Endodermal cell (in vitro differentiated cells): ENCODE data around the gene C14orf180. TPM values are rescaled to one million over a fixed set of nuclear protein-coding genes. Genes with fewer than 3 reads are reported as not detected.

Experiments used
- DNase-seq: peaks from one replicate; pipeline ENCODE4 v3.0.0-alpha.2; 2017
- H3K27ac ChIP-seq: 2 replicates; pipeline ENCODE4 v1.5.1; 2013; ENCODE audit warnings: mild to moderate bottlenecking, low read depth, low read length, moderate library complexity
- H3K27me3 ChIP-seq: 2 replicates; pipeline ENCODE4 v1.6.1; 2013; ENCODE audit warnings: mild to moderate bottlenecking, low read length, moderate library complexity; ENCODE audit not compliant: insufficient read depth, control insufficient read depth, poor library complexity, severe bottlenecking
- H3K36me3 ChIP-seq: 2 replicates; pipeline ENCODE4 v1.7.0; 2013; ENCODE audit warnings: mild to moderate bottlenecking, low read length, moderate library complexity; ENCODE audit not compliant: control insufficient read depth, insufficient read depth
- H3K4me1 ChIP-seq: one replicate; pipeline ENCODE4 v1.7.0; 2013; ENCODE audit warnings: low read length; ENCODE audit not compliant: control insufficient read depth, insufficient read depth
- H3K4me3 ChIP-seq: 2 replicates; pipeline ENCODE4 v1.5.1; 2013; ENCODE audit warnings: mild to moderate bottlenecking, low read length, moderate library complexity
- H3K9ac ChIP-seq: 2 replicates; pipeline ENCODE4 v1.6.1; 2013; ENCODE audit warnings: mild to moderate bottlenecking, low read length, moderate library complexity; ENCODE audit not compliant: poor library complexity, severe bottlenecking; ENCODE audit errors: extremely low read depth
- H3K9me3 ChIP-seq: 2 replicates; pipeline ENCODE4 v1.6.1; 2013; ENCODE audit warnings: mild to moderate bottlenecking, low read length, moderate library complexity; ENCODE audit not compliant: control insufficient read depth
- H3K27ac Mint-ChIP-seq: 2 replicates; pipeline ENCODE4 v1.8.0; 2020; ENCODE audit warnings: mixed read lengths
- H3K27me3 Mint-ChIP-seq: 2 replicates; pipeline ENCODE4 v1.8.0; 2021; ENCODE audit warnings: mild to moderate bottlenecking, mixed read lengths; ENCODE audit not compliant: insufficient read depth
- H3K36me3 Mint-ChIP-seq: 2 replicates; pipeline ENCODE4 v1.8.0; 2020; ENCODE audit warnings: low read depth, mixed read lengths
- H3K4me1 Mint-ChIP-seq: 2 replicates; pipeline ENCODE4 v1.8.0; 2020; ENCODE audit warnings: mixed read lengths
- H3K4me3 Mint-ChIP-seq: 2 replicates; pipeline ENCODE4 v1.8.0; 2020; ENCODE audit warnings: mild to moderate bottlenecking, moderate library complexity, mixed read lengths
- H3K9me3 Mint-ChIP-seq: 2 replicates; pipeline ENCODE4 v1.8.0; 2020; ENCODE audit warnings: mild to moderate bottlenecking, mixed read lengths
- WGBS, 2 experiments: methylation state at CpG; one replicate each; pipeline versions ENCODE4 v1.1.5 to v1.1.7; 2013; ENCODE audit warnings: missing lambda C conversion rate in 2 of 2, mixed read lengths in 1 of 2; ENCODE audit not compliant: insufficient coverage in 1 of 2, insufficient read length in 1 of 2; 5-methylcytosine and 5-hydroxymethylcytosine counted together
- total RNA-seq, 2 donors: library from RNA; stranded (reverse); fragmentation: NEBNext Ultra II Directional in 1 of 2; extraction: Animal tissue kit (Norgen Biotek cat#: 25700) in 1 of 2; gene quantifications; 2 replicates in 1 of 2; 3 replicates in 1 of 2; pipeline ENCODE4 v1.2.1, GENCODE V29; 2021
- TF ChIP-seq, protein P1 (sequence below): fragments of 200-600 bp; sonication (generic); conservative IDR thresholded peaks from 2 replicates; pipeline ENCODE4 v1.5.0; 2021; ENCODE audit warnings: antibody characterized with exemption, mild to moderate bottlenecking

C14orf180 gene
- total RNA-seq, 2 donors from 2014 or later = not detected

DNA sequence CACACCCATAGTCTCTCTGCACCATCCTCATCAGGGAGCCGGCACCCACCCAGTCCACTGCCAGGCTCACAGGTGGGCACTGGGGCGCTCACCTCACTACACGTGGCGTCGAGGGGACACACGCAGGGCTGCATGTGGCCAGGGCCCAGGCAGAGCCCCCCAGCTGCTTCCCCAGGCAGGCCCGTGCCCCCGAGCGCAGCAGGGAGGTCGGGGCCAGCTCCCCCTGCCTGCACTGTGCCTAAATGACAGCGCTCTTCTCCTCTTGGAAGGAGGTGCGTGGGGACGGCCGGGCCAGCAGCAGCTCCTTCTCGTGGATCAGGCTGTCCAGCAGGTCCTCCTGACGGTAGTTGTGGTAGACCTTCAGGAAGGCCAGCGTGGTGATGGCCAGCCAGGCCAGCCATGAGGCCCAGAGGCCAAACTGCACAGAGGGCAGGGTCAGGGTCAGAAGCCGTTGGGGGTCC, 13.7 kb downstream of the C14orf180 start:
- Histone ChIP-seq H3K4me3 (no peak overlapping the region), H3K27me3 (no peaks in the 10 kb centered on the region), H3K27ac (no peak overlapping the region), H3K36me3 (no peaks in the 10 kb centered on the region), H3K4me1 (no peaks in the 10 kb centered on the region), H3K9me3 (no peaks in the 10 kb centered on the region), H3K9ac (no peak overlapping the region)
- H3K36me3 Mint-ChIP-seq = no peaks in the 10 kb centered on the region
- DNase-seq = no peak
- TF ChIP-seq, protein P1, sequence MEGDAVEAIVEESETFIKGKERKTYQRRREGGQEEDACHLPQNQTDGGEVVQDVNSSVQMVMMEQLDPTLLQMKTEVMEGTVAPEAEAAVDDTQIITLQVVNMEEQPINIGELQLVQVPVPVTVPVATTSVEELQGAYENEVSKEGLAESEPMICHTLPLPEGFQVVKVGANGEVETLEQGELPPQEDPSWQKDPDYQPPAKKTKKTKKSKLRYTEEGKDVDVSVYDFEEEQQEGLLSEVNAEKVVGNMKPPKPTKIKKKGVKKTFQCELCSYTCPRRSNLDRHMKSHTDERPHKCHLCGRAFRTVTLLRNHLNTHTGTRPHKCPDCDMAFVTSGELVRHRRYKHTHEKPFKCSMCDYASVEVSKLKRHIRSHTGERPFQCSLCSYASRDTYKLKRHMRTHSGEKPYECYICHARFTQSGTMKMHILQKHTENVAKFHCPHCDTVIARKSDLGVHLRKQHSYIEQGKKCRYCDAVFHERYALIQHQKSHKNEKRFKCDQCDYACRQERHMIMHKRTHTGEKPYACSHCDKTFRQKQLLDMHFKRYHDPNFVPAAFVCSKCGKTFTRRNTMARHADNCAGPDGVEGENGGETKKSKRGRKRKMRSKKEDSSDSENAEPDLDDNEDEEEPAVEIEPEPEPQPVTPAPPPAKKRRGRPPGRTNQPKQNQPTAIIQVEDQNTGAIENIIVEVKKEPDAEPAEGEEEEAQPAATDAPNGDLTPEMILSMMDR = peak; percentile 53
- H3K4me1 Mint-ChIP-seq = no peaks in the 10 kb centered on the region
- H3K27me3 Mint-ChIP-seq = no peaks in the 10 kb centered on the region
- H3K4me3 Mint-ChIP-seq = no peak overlapping the region
- no peak overlapping the region for H3K27ac Mint-ChIP-seq
- 85 to 100% methylated on average over 2 to 18 of the region's 18 CpGs for WGBS, 2 experiments
- no peaks in the 10 kb centered on the region for H3K9me3 Mint-ChIP-seq

DNA sequence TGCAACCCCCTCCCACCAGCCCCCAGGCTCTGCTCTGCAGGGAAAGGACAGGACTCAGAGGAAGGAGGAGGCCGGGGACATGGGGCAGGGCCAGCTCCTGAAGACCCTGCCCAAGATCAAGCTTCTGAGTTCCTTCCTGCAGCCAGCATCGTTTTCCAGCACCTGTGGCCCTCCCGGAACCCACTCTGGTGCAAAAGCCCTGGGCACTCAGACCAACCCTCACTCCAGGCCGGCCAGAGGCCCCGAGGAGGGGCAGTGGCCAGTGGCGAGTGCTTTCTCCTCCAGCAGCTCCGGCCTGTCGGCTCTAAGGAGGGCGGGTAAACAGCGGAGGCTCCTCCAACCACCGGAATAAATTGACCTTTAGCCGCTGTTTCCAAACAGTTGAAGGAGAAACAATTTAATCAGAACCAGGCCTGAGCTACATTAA, 14.2 kb downstream of the C14orf180 start:
- Mint-ChIP-seq H3K27me3 (no peaks in the 10 kb centered on the region), H3K9me3 (no peaks in the 10 kb centered on the region), H3K27ac (no peak overlapping the region), H3K4me3 (no peak overlapping the region), H3K4me1 (no peaks in the 10 kb centered on the region), H3K36me3 (no peaks in the 10 kb centered on the region)
- no peak overlapping the region for H3K4me3 ChIP-seq
- H3K9ac ChIP-seq = no peak overlapping the region
- WGBS, 2 experiments = 88 to 94% methylated on average over 10 to 12 of the region's 12 CpGs
- H3K27ac ChIP-seq = no peak overlapping the region
- no peak for DNase-seq
- TF ChIP-seq, protein P1 = no peak
- no peaks in the 10 kb centered on the region for H3K4me1 ChIP-seq
- no peaks in the 10 kb centered on the region for H3K9me3 ChIP-seq
- H3K27me3 ChIP-seq = no peaks in the 10 kb centered on the region
- no peaks in the 10 kb centered on the region for H3K36me3 ChIP-seq

DNA sequence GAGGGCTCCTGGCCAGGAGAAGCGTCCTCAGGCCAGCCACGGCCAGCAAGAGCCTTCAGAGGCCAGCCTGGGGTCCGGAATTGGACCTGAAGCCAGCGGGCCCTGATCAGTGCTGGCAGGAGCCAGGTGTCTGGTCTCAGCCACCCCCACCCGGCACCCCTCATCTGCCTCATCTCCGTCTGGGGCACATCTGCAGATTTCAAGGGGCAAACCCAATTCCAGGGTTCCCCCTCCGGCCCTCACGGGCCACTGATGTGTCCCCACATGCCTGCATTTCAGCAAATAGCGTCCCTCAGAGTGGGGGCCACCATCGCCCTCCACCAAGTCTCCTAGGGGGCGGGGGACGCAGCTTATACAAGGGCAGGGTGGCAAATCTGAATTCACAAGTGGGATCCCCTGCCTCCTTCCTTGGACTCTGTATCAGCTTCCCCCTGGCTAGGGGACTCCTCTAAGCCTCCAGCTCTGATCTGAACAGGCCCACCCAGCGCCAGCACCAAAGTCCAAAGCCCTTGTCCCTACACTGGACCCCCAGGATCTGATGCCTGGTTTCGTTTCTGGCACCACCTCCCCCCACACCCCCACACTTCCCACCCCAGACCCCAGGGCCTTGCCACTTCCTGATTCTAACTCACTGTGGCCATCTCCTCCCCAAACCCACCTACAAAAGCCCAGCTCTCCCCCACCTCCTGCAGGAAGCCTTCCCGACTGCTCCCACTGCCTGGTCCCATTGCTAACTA, 14.9 kb downstream of the C14orf180 start:
- no peak overlapping the region for H3K27ac ChIP-seq
- H3K9me3 ChIP-seq = no peaks in the 10 kb centered on the region
- Mint-ChIP-seq H3K4me1 (no peaks in the 10 kb centered on the region), H3K27ac (no peak overlapping the region), H3K36me3 (no peaks in the 10 kb centered on the region), H3K27me3 (no peaks in the 10 kb centered on the region), H3K4me3 (no peak overlapping the region), H3K9me3 (no peaks in the 10 kb centered on the region)
- no peak overlapping the region for H3K4me3 ChIP-seq
- no peaks in the 10 kb centered on the region for H3K4me1 ChIP-seq
- DNase-seq = no peak
- H3K27me3 ChIP-seq = no peaks in the 10 kb centered on the region
- 90 to 96% methylated on average over 7 to 15 of the region's 15 CpGs for WGBS, 2 experiments
- H3K36me3 ChIP-seq = no peaks in the 10 kb centered on the region
- TF ChIP-seq, protein P1 = no peak
- no peak overlapping the region for H3K9ac ChIP-seq
